ENCODE results near the gene C3orf20. TPM values are rescaled to one million over a fixed set of nuclear protein-coding genes. Genes with fewer than 3 reads are reported as not detected.
A peak's percentile ranks its signal among the peaks of the same experiment; 100 is the strongest.

Gene C3orf20
- total RNA-seq, 1 donor, result not detected

DNA sequence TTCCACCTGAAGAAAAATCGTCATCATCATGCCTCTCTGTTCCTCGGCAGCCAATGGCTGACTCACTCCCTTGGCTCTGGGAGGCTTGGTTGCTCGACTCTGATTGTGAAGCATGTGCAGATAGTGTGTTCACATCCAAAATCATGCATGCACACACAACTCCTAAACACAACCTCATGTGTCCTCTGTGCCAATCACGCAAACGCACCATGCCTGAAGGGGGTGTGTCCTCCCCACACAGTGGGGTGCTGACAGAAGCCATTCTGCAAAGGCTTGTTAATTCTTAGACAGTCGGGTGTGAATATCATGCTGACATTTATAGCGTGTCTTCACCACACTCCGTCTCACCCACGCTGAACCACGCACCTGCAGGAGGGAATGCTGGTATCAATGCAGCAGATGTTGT lies 34.8 kb upstream of the C3orf20 start:
- no peak for DNase-seq (ENCODE audit: low read depth)
- TF ChIP-seq, protein P1, sequence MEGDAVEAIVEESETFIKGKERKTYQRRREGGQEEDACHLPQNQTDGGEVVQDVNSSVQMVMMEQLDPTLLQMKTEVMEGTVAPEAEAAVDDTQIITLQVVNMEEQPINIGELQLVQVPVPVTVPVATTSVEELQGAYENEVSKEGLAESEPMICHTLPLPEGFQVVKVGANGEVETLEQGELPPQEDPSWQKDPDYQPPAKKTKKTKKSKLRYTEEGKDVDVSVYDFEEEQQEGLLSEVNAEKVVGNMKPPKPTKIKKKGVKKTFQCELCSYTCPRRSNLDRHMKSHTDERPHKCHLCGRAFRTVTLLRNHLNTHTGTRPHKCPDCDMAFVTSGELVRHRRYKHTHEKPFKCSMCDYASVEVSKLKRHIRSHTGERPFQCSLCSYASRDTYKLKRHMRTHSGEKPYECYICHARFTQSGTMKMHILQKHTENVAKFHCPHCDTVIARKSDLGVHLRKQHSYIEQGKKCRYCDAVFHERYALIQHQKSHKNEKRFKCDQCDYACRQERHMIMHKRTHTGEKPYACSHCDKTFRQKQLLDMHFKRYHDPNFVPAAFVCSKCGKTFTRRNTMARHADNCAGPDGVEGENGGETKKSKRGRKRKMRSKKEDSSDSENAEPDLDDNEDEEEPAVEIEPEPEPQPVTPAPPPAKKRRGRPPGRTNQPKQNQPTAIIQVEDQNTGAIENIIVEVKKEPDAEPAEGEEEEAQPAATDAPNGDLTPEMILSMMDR (IDR thresholded peaks at IDR 0.05; ENCODE audit: insufficient read depth, low read depth, low read length), result no peak
- no peak overlapping the region for H3K4me3 ChIP-seq (ENCODE audit: low read depth, low read length)

DNA sequence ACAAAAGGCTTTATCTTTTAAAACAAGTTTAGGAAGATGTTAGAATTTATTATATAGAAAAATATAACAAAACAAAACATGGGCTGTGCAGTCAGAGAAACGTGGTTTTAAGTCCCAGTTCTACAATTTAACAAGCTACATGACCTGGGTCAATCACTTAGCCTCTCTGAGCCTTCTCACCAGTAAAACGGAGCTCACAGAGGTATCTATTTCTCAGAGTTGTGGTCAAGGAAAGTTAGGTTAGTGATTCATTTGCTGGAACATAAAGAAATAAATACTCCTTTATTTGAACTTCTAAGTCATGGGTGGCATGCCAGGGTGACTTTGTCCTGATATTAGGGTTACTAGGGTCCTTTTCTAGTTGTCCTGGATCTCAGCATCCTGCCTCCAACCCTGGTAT lies 34.2 kb upstream of the C3orf20 start:
- H3K4me3 ChIP-seq (ENCODE audit: low read depth, low read length), result no peak overlapping the region
- DNase-seq (ENCODE audit: low read depth), result no peak
- TF ChIP-seq, protein P1 (IDR thresholded peaks at IDR 0.05; ENCODE audit: insufficient read depth, low read depth, low read length), result no peak

DNA sequence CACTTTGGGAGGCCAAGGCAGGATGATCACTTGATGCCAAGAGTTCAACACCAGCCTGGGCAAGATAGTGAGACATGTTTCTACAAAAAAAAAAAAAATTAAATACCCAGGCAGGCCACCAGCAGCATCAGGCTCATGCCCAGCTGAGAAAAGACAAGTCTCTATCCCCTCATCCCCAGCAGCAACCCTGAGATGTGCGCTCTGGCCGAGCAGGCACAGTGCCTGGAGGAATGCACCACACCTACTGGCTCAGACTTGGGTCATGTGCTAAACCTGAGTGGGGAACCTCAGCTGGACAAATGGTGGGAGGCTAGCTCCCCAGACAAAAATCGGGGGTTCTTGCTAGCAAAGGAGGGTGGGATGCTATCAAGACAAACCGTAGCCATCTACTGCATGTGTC lies 33.6 kb upstream of the C3orf20 start:
- no peak overlapping the region for H3K4me3 ChIP-seq (ENCODE audit: low read depth, low read length)
- no peak for DNase-seq (ENCODE audit: low read depth)
- TF ChIP-seq, protein P1 (IDR thresholded peaks at IDR 0.05; ENCODE audit: insufficient read depth, low read depth, low read length), result no peak

DNA sequence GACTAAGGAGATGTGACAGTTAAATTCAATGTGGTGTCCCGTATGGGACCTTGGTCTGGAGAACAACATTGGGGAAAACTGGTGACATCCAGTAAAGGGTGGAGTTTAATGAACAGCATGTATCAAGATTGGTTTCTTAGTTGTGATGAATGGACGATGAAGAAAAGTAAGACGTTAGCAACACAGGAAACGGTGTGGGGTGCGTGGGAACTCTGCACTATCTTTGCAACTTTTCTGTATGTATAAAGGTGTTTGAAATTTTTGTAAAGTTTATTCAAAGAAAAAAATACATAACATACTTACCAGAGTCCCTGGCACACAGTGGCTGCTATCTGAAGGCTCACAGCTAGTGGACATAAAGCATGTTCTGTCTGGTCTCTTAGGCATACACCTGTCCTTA lies 29.5 kb upstream of the C3orf20 start:
- no peak for DNase-seq (ENCODE audit: low read depth)
- TF ChIP-seq, protein P1 (IDR thresholded peaks at IDR 0.05; ENCODE audit: insufficient read depth, low read depth, low read length), result no peak
- no peak overlapping the region for H3K4me3 ChIP-seq (ENCODE audit: low read depth, low read length)

DNA sequence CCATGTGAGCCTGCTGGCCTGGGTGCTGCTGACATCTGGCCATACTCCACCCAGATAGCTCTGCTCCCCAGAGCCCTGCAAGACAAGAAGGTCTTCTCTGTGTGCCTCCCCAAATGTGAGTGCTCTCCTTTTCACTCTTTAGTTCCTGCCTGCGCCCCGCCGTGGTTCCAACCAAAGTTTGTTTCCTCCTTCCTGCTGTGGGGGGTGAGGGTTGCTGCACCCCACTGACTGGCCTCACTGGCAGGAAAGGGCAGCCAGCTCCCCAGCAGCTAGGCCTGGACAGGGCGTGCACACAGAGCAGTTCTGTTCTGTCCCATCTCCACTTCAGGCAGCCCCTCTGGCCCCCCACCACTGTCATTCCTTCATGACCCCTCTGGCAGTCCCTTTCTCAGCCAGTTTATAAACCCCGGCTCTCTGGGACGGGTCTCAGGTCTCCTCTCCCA lies 28.8 kb upstream of the C3orf20 start:
- no peak for DNase-seq (ENCODE audit: low read depth)
- TF ChIP-seq, protein P1 (IDR thresholded peaks at IDR 0.05; ENCODE audit: insufficient read depth, low read depth, low read length), result no peak
- H3K4me3 ChIP-seq (ENCODE audit: low read depth, low read length), result no peak overlapping the region

DNA sequence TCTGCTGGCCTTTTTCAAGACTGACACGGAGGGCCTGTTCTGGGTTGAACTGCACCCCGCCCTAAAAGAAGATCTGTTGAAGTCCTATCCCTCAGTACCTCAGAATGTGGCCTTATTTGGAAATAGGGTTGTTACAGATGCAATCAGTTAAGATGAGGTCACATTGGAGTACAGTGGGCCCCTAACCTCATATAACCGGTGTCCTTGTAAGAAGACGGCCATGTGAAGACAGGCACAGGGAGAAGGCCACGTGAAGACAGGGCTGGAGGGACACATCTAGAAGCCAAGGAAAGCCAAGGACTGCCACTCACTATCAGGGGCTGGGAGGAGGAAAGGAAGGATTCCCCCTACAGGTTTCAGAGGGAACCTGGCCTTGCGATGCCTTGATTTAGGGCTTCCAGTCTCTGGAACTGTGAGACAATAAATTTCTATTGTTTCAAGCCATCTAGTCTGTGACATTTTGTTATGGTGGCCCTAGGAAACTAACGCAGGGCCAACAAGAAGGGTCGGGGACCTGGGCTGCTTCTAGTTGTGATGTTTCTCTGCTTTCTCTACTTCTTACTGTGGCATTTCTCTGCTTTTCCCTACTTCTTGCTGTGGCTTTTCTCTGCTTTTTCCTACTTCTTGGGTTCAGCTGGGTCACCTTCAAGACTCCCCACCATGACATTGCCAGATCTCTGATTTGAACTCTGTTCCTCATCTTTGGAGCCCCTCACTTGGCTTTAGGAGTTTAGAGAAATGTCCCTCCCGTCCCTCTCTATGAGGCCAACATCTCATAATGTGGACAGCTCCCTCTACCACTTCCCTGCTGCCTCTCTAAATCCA lies 28.1 kb upstream of the C3orf20 start:
- no peak overlapping the region for H3K4me3 ChIP-seq (ENCODE audit: low read depth, low read length)
- TF ChIP-seq, protein P1 (IDR thresholded peaks at IDR 0.05; ENCODE audit: insufficient read depth, low read depth, low read length), result peak; percentile 7
- DNase-seq (ENCODE audit: low read depth), result no peak

All from fibroblast of villous mesenchyme (primary cell).